Uterus (tissue), 4 donors: ENCODE results near the gene MYCT1. TPM values are rescaled to one million over a fixed set of nuclear protein-coding genes. Genes with fewer than 3 reads are reported as not detected.
A peak's percentile ranks its signal among the peaks of the same experiment; 100 is the strongest.

Experiments used
- DNase-seq, 2 donors: peaks; one replicate each; pipeline ENCODE4 v3.0.0-alpha.2; 2019 to 2020
- H3K27ac ChIP-seq, 2 donors: fragments of 200-600 bp; sonication (generic); 1 replicate in 1 of 2; 2 replicates in 1 of 2; pipeline ENCODE4 v1.5.1; 2016 to 2018
- H3K27me3 ChIP-seq, 2 donors: fragments of 200-600 bp; sonication (generic); one replicate each; pipeline ENCODE4 v1.5.1; 2018 to 2019; ENCODE audit warnings: control low read depth in 1 of 2
- H3K36me3 ChIP-seq, 2 donors: fragments of 200-600 bp; sonication (generic); one replicate each; pipeline ENCODE4 v1.5.1; 2019; ENCODE audit warnings: control low read depth in 1 of 2
- H3K4me1 ChIP-seq, 2 donors: fragments of 200-600 bp; sonication (generic); one replicate each; pipeline ENCODE4 v1.5.1; 2018 to 2019; ENCODE audit warnings: control low read depth in 1 of 2
- H3K4me3 ChIP-seq, 2 donors: fragments of 200-600 bp; sonication (generic); 1 replicate in 1 of 2; 2 replicates in 1 of 2; pipeline ENCODE4 v1.5.1; 2018 to 2019; ENCODE audit warnings: mild to moderate bottlenecking in 1 of 2
- H3K9me3 ChIP-seq, 2 donors: fragments of 200-600 bp; sonication (generic); one replicate each; pipeline ENCODE4 v1.5.1; 2019; ENCODE audit warnings: control low read depth in 1 of 2
- CTCF ChIP-seq, 4 experiments: fragments of 200-600 bp in 2 of 4; fragments of 450-650 bp in 2 of 4; sonication (generic) in 2 of 4; IDR thresholded peaks; one replicate each; pipeline ENCODE4 v1.5.1; 2016 to 2019; ENCODE audit warnings: antibody characterized with exemption in 4 of 4, mild to moderate bottlenecking in 2 of 4, moderate library complexity in 1 of 4
- POLR2A ChIP-seq, 2 donors: fragments of 450-650 bp; IDR thresholded peaks; one replicate each; pipeline ENCODE4 v1.6.1; 2016; ENCODE audit warnings: antibody characterized with exemption in 2 of 2, mild to moderate bottlenecking in 1 of 2, moderate library complexity in 1 of 2
- intact Hi-C: fragments of 100-400 bp; cut with DNase I; formaldehyde crosslinking; loops from one replicate; pipeline ENCODE4 v1.15.1; 2023; ENCODE audit warnings: low total_unique reads
- total RNA-seq, 4 donors: library from RNA; depleted of rRNA in 3 of 4; stranded (reverse); fragments of >200 nt in 3 of 4; gene quantifications; one replicate each; pipeline versions ENCODE4 v1.1.0 to v1.2.4, GENCODE V29; 2014 to 2023
- donor health status: DM: yes; HTN: yes; CAD: no.

Gene MYCT1
- 10 to 100 TPM in 3 of 4 donors, 1 to 10 TPM in 1; 10.0 to 30.3 (median 25.3) TPM for total RNA-seq

- H3K9me3 ChIP-seq = no peaks in the 10 kb centered on the region
- no peaks in the 10 kb centered on the region for H3K4me1 ChIP-seq
- H3K36me3 ChIP-seq = no peaks in the 10 kb centered on the region
- peak within 1 kb of the TSS; percentile 13 to 76 for H3K27ac ChIP-seq
- no peaks in the 10 kb centered on the region for H3K27me3 ChIP-seq
- intact Hi-C loops = no loop called here
- no peak for DNase-seq
- H3K4me3 ChIP-seq = no peak within 1 kb of the TSS
- no peak for TF ChIP-seq CTCF (IDR thresholded peaks at IDR 0.05)
- peak in 1 of 2 donors; percentile 11 for TF ChIP-seq POLR2A (IDR thresholded peaks at IDR 0.05)
These were observed at the start of gene MYCT1 for GRCh38 chr6:152697634-152698033. Gene MYCT1, plus strand, starts transcription at chr6:152697897. Its CDS starts 6 bp downstream, at chr6:152697903.

GRCh38 chr6:152648105-152648504 lies 49.6 kb upstream of the MYCT1 start:
- H3K4me3 ChIP-seq = no peak overlapping the region
- intact Hi-C loops = no loop called here
- no peaks in the 10 kb centered on the region for H3K36me3 ChIP-seq
- no peaks in the 10 kb centered on the region for H3K9me3 ChIP-seq
- H3K27ac ChIP-seq = peak overlapping the region; percentile 47 to 59
- DNase-seq = no peak
- H3K27me3 ChIP-seq = no peaks in the 10 kb centered on the region
- TF ChIP-seq POLR2A (IDR thresholded peaks at IDR 0.05) = no peak
- TF ChIP-seq CTCF (IDR thresholded peaks at IDR 0.05) = no peak
- H3K4me1 ChIP-seq = peaks cover 0 to 5% of the 10 kb centered on the region in 2 donors

- TF ChIP-seq CTCF (IDR thresholded peaks at IDR 0.05) = no peak
- no peaks in the 10 kb centered on the region for H3K27me3 ChIP-seq
- no peaks in the 10 kb centered on the region for H3K9me3 ChIP-seq
- no peaks in the 10 kb centered on the region for H3K36me3 ChIP-seq
- DNase-seq = peak in 1 of 2 donors; percentile 16
- H3K27ac ChIP-seq = peak overlapping the region in 1 of 2 donors; percentile 50
- peaks cover 0 to 5% of the 10 kb centered on the region in 2 donors for H3K4me1 ChIP-seq
- no peak overlapping the region for H3K4me3 ChIP-seq
- intact Hi-C loops = no loop called here
These were observed 45.7 kb upstream of the MYCT1 start for GRCh38 chr6:152651986-152652385.

GRCh38 chr6:152661776-152662175 lies 35.9 kb upstream of the MYCT1 start:
- no peaks in the 10 kb centered on the region for H3K36me3 ChIP-seq

GRCh38 chr6:152669895-152670294 lies 27.8 kb upstream of the MYCT1 start:
- intact Hi-C loops = loop anchor here (10.0 kb wide), 1 partner anchor 125 kb away; no protein-coding TSS in a partner anchor
- DNase-seq = no peak
- TF ChIP-seq CTCF (IDR thresholded peaks at IDR 0.05) = peak; percentile 41 to 70 (median 54)
- no peak for TF ChIP-seq POLR2A (IDR thresholded peaks at IDR 0.05)
- H3K9me3 ChIP-seq = no peaks in the 10 kb centered on the region
- no peak overlapping the region for H3K27ac ChIP-seq
- H3K36me3 ChIP-seq = no peaks in the 10 kb centered on the region
- no peaks in the 10 kb centered on the region for H3K4me1 ChIP-seq
- no peak overlapping the region for H3K4me3 ChIP-seq
- no peaks in the 10 kb centered on the region for H3K27me3 ChIP-seq

More at GRCh38 chr6:152661776-152662175, 35.9 kb upstream of the MYCT1 start:
- TF ChIP-seq CTCF (IDR thresholded peaks at IDR 0.05) (no peak), POLR2A (IDR thresholded peaks at IDR 0.05) (no peak)
- no peak for DNase-seq
- Histone ChIP-seq H3K4me3 (no peak overlapping the region), H3K27me3 (no peaks in the 10 kb centered on the region), H3K4me1 (no peaks in the 10 kb centered on the region), H3K27ac (no peak overlapping the region), H3K9me3 (no peaks in the 10 kb centered on the region)
- intact Hi-C loops = no loop called here
